BJ (cell line): Measurements from ENCODE around the gene TDRD12. TPM values are rescaled to one million over a fixed set of nuclear protein-coding genes. Genes with fewer than 3 reads are reported as not detected.
"Not testable (repeated sequence)": the region's sequence is repeated elsewhere in the genome, so short reads cannot be mapped to it uniquely, and the experiment has no call there.

Source experiments
- CTCF ChIA-PET: fragments of 350-600 bp; formaldehyde crosslinking; extraction: SDS; loops from one replicate; lab custom pipeline; 2021; ENCODE audit warnings: antibody characterized with exemption, inconsistent platforms; lab: Yijun Ruan, JAX
- POLR2A ChIA-PET: fragments of 300-600 bp; sonication (Branson Sonifier 250); formaldehyde crosslinking; extraction: SDS; loops from one replicate; lab custom pipeline; 2021; ENCODE audit warnings: antibody characterized with exemption; lab: Charles Lee
- DNase-seq: peaks from one replicate; pipeline ENCODE4 v3.0.0-alpha.2; 2011; ENCODE audit warnings: low read depth
- H3K27me3 ChIP-seq: 2 replicates; pipeline ENCODE4 v1.6.0; 2011; ENCODE audit warnings: low read length; ENCODE audit not compliant: control insufficient read depth, insufficient read depth
- H3K36me3 ChIP-seq: 2 replicates; pipeline ENCODE4 v1.5.1; 2011; ENCODE audit warnings: low read length; ENCODE audit not compliant: control insufficient read depth, insufficient read depth
- H3K4me3 ChIP-seq: 2 replicates; pipeline ENCODE4 v1.5.1; 2011; ENCODE audit warnings: low read depth, mild to moderate bottlenecking, control low read depth, low read length
- polyA plus RNA-seq: library from polyadenylated mRNA; depleted of rRNA; stranded (reverse); fragments of >200 nt; gene quantifications from 2 replicates; pipeline ENCODE4 v1.2.3, GENCODE V29; 2011
- TF ChIP-seq, protein P1 (sequence below): IDR thresholded peaks from 2 replicates; pipeline ENCODE4 v1.5.1; 2011; ENCODE audit warnings: low read depth, mild to moderate bottlenecking, control low read depth, inconsistent platforms, low read length, moderate library complexity; ENCODE audit not compliant: insufficient read depth

TDRD12 gene
- polyA plus RNA-seq, 1 experiment = not detected

DNA sequence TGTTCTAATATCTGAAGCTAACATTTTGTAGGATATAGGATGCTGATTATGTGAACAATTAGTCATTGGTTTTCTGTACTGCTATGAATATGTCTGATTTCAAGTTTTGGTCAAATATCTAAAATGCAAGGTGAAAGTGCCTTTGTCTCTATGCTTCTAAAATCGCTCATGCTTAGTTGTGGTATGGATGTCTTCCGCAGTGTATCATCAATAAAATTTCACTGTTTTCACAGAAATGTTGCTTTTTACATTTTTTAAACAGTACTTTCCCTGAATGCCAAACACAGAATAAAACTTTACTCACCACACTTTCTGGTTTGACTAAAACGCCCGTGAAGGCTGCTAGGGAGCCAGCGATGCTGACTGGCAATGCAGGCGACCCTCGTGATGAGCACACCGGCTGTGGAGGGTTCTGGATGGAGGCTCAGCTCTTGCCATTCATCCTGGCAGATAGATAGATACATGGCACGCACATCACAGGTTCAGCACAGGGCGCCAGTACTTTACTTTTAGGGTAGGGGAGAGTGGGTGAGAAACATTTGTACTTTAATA is 109.9 kb downstream of the TDRD12 start:
- POLR2A ChIA-PET = no interaction called here
- TF ChIP-seq, protein P1, sequence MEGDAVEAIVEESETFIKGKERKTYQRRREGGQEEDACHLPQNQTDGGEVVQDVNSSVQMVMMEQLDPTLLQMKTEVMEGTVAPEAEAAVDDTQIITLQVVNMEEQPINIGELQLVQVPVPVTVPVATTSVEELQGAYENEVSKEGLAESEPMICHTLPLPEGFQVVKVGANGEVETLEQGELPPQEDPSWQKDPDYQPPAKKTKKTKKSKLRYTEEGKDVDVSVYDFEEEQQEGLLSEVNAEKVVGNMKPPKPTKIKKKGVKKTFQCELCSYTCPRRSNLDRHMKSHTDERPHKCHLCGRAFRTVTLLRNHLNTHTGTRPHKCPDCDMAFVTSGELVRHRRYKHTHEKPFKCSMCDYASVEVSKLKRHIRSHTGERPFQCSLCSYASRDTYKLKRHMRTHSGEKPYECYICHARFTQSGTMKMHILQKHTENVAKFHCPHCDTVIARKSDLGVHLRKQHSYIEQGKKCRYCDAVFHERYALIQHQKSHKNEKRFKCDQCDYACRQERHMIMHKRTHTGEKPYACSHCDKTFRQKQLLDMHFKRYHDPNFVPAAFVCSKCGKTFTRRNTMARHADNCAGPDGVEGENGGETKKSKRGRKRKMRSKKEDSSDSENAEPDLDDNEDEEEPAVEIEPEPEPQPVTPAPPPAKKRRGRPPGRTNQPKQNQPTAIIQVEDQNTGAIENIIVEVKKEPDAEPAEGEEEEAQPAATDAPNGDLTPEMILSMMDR = no peak
- Histone ChIP-seq H3K4me3 (no peak overlapping the region), H3K27me3 (no peaks in the 10 kb centered on the region; the same call in 1 of the 2 replicates), H3K36me3 (no peaks in the 10 kb centered on the region)
- no peak for DNase-seq
- CTCF ChIA-PET = no interaction called here

DNA sequence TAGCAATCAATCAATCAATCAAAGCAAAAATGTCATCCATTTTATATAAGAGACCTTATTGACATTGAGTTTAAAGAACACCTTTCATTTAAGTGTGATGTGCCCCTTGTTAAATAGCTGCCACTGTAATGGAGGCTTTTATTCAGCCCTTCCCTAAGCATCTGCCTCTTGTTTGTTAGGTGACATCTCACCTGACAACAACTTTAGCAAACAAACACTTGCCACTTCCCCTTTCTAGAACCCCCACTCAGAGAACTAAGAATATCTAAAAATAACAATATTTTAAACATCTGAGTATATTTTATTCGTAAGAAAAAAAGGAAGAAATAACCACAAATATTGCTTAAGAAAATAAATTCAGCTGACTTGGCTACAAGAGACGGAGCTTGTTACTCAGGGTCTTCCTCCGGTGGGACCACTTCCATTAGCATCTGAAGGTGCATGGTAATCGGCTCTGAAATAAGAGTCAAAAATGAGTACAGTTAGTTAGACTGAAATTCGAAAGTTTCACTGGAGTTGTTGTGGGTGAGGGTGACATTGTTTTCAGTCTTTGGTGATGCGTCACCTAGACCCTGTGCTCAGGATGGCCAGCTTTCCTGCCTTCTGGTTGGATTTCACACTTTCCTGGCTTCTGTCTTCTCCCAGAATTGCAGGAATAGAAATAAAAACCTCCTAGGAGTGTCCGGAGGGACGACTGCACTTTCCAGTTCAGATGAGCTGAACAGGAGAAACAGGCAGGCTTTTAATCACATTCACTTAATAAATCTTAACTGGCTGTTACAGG is 110.9 kb downstream of the TDRD12 start:
- H3K4me3 ChIP-seq = no peak overlapping the region
- peak; percentile 11 for DNase-seq
- H3K27me3 ChIP-seq = no peaks in the 10 kb centered on the region
- ChIA-PET POLR2A (no interaction called here), CTCF (interaction anchor here (0.6 kb wide), 1 partner anchor 1623 kb away, joined by 3 read pairs; no protein-coding TSS in a partner anchor)
- no peaks in the 10 kb centered on the region for H3K36me3 ChIP-seq
- TF ChIP-seq, protein P1 = no peak

DNA sequence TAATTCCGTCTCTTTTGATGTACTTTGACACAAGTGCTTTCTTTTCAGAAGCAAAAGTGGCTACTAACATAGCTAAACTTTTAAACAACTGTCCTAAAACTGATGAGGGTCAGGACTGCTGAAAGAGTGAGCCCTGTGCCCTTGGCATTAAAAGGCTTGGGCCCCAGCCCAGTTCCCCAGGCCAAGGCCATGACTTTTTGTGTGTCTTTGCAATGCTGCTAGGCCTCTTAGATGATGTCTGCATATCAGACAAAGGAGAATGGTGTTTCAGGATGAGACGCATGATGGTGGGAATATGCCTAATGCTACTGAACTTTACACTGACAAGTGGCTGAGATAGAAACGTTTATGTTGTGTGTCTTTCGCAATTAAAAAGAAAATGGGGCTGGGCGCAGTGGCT is 112.0 kb downstream of the TDRD12 start:
- Histone ChIP-seq H3K36me3 (no peaks in the 10 kb centered on the region), H3K4me3 (no peak overlapping the region), H3K27me3 (no peaks in the 10 kb centered on the region)
- no peak for DNase-seq
- CTCF ChIA-PET = no interaction called here
- TF ChIP-seq, protein P1 = no peak
- POLR2A ChIA-PET = no interaction called here

DNA sequence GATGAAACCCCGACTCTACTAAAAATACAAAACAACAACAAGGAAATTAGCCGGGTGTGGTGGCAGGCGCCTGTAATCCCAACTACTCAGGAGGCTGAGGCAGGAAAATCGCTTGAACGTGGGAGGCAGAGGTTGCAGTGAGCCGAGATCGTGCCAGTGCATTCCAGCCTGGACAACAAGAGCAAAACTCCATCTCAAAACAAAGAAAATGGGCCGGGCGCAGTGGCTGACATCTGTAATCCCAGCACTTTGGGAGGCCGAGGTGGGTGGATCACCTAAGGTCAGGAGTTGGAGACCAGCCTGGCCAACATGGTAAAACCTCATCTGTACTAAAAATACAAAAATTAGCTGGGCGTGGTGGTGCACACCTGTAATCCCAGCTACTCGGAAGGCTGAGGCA is 112.5 kb downstream of the TDRD12 start:
- H3K4me3 ChIP-seq, CTCF ChIA-PET, H3K36me3 ChIP-seq, POLR2A ChIA-PET, DNase-seq, H3K27me3 ChIP-seq: not testable (repeated sequence)

DNA sequence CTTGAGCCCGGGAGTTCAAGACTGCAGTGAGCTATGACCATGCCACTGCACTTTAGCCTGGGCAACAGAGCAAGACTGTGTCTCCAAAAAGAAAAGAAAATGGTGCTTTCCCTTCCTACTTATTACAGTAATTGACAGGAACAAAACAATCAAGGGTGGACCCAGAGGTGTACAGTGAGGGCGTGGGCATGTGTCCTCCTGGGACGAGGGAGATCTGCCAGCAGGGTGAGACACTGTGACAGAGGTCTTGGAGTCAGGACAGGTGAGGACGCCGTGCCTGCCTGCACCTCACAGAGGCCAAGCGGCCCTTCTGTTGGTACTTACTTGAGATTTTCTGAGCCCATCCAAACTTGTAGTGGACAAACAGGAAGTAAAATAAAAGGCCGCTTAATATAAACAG is 113.3 kb downstream of the TDRD12 start:
- CTCF ChIA-PET, H3K36me3 ChIP-seq, POLR2A ChIA-PET, DNase-seq, H3K4me3 ChIP-seq, H3K27me3 ChIP-seq: not testable (repeated sequence)

DNA sequence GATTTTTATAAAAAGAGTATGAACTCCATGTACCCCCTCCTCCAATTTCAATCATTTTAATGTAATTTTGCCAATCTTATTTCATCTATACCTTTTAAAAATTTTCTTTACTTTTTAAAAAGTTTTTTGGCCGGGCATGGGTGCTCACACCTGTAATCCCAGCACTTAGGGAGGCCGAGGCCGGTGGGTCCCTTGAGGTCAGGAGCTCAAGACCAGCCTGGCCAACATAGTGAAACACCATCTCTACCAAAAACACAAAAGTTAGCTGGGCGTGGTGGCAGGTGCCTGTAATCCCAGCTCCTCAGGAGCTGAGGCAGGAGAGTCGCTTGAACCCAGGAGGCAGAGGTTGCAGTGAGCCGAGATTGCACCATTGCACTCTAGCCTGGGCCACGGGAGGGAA is 113.8 kb downstream of the TDRD12 start:
- H3K4me3 ChIP-seq, DNase-seq, CTCF ChIA-PET, H3K36me3 ChIP-seq, H3K27me3 ChIP-seq, POLR2A ChIA-PET: not testable (repeated sequence)
